ENCODE measurements around the gene RALA.

GRCh38 chr7:39634478-39634805 is 11.1 kb downstream of the RALA start:
- no peak for TF ChIP-seq FOXM1 (IDR thresholded peaks at IDR 0.05; ENCODE audit: borderline replicate concordance)
- no peak for TF ChIP-seq SP1 (IDR thresholded peaks at IDR 0.05)
- TF ChIP-seq ELF4 (IDR thresholded peaks at IDR 0.05): no peak
- TF ChIP-seq, protein P1, sequence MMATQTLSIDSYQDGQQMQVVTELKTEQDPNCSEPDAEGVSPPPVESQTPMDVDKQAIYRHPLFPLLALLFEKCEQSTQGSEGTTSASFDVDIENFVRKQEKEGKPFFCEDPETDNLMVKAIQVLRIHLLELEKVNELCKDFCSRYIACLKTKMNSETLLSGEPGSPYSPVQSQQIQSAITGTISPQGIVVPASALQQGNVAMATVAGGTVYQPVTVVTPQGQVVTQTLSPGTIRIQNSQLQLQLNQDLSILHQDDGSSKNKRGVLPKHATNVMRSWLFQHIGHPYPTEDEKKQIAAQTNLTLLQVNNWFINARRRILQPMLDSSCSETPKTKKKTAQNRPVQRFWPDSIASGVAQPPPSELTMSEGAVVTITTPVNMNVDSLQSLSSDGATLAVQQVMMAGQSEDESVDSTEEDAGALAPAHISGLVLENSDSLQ (IDR thresholded peaks at IDR 0.05): no peak
- TF ChIP-seq FOXA1 (IDR thresholded peaks at IDR 0.05): no peak
- TF ChIP-seq TARDBP (IDR thresholded peaks at IDR 0.05): no peak
- TF ChIP-seq FOXK2 (IDR thresholded peaks at IDR 0.05): no peak
- TF ChIP-seq ZNF384 (IDR thresholded peaks at IDR 0.05): no peak
- no peak for TF ChIP-seq HDGF (IDR thresholded peaks at IDR 0.05; ENCODE audit: borderline replicate concordance)
- no peak for TF ChIP-seq CTBP1 (IDR thresholded peaks at IDR 0.05; ENCODE audit: borderline replicate concordance)
- no peak for TF ChIP-seq SUZ12 (IDR thresholded peaks at IDR 0.05)

Measured in HEK293T (cell line).